AG04449 (cell line): ENCODE measurements around the gene PTGES.
"Not testable (repeated sequence)": the region's sequence is repeated elsewhere in the genome, so short reads cannot be mapped to it uniquely, and the experiment has no call there.

Source experiments
- CTCF ChIA-PET: fragments of 350-600 bp; formaldehyde crosslinking; extraction: SDS; loops from one replicate; lab custom pipeline; 2021; ENCODE audit warnings: antibody characterized with exemption; lab: Yijun Ruan, JAX
- POLR2A ChIA-PET: fragments of 400-600, 350-600 bp; formaldehyde crosslinking; extraction: SDS; loops from one replicate; lab custom pipeline; 2020; ENCODE audit warnings: antibody characterized with exemption, inconsistent platforms; lab: Yijun Ruan, JAX
- DNase-seq: peaks from one replicate; pipeline ENCODE4 v3.0.0-alpha.2; 2010; ENCODE audit warnings: low read depth, low spot score
- H3K4me3 ChIP-seq: 2 replicates; pipeline ENCODE4 v1.5.1; 2011; ENCODE audit warnings: low read depth, mild to moderate bottlenecking, control low read depth, low read length
- CTCF ChIP-seq: IDR thresholded peaks from one replicate; pipeline ENCODE4 v1.5.1; 2011; ENCODE audit warnings: mild to moderate bottlenecking, moderate library complexity, low read length, control low read depth, inconsistent platforms; ENCODE audit not compliant: insufficient read depth; ENCODE audit errors: missing control alignments

Gene PTGES

DNA sequence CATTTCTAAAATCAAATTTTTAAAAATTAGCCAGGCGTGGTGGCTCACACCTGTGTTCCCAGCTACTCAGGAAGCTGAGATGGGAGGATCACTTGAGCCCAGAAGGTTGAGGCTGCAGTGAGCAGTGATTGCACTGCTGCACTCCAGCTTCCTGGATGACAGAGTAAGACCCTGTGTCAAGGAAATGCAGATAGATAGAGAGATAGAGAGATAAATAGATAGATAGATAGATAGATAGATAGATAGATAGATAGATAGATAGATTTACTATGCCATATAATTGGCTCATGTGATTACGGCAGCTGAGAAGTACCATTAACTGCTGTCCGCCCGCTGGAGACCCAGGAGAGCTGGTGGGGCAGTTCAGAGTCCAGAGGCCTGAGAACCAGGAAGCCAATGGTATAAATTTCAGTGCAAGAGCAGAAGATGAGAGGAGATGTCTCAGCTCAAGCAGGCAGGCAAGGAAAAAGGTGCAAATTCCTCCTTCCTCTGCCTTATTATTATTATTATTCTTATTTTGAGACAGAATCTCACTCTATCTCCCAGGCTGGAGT, 13.0 kb upstream of the PTGES start:
- no peak for TF ChIP-seq CTCF
- POLR2A ChIA-PET = no interaction called here
- DNase-seq = no peak
- CTCF ChIA-PET = interaction anchor here (1.8 kb wide), 1 partner anchor 28 kb away, joined by 11 read pairs; no protein-coding TSS in a partner anchor
- no peak overlapping the region for H3K4me3 ChIP-seq

GRCh38 chr9:129762985-129763926, 10.4 kb upstream of the PTGES start:
- ChIA-PET CTCF (interaction anchor here (1.2 to 3.6 kb wide), 4 partner anchors 13 to 37 kb away, joined by 5 to 15 read pairs (median 10); no protein-coding TSS in a partner anchor), POLR2A (interaction anchor here (1.7 kb wide), 1 partner anchor 14 kb away, joined by 9 read pairs; no protein-coding TSS in a partner anchor)
- H3K4me3 ChIP-seq = no peak overlapping the region
- DNase-seq = no peak
- TF ChIP-seq CTCF = no peak

GRCh38 chr9:129762370-129762984, 9.6 kb upstream of the PTGES start:
- peak; percentile 89 for DNase-seq
- not testable (repeated sequence) for H3K4me3 ChIP-seq
- POLR2A ChIA-PET = interaction anchor here (1.0 to 1.7 kb wide), 3 partner anchors 10 to 15 kb away, joined by 9 to 12 read pairs (median 9); partner anchors contain the start of gene PTGES
- CTCF ChIA-PET = interaction anchor here (1.0 to 3.6 kb wide), 10 partner anchors 9 to 36 kb away, joined by 3 to 20 read pairs (median 7); partner anchors contain the start of gene PTGES

DNA sequence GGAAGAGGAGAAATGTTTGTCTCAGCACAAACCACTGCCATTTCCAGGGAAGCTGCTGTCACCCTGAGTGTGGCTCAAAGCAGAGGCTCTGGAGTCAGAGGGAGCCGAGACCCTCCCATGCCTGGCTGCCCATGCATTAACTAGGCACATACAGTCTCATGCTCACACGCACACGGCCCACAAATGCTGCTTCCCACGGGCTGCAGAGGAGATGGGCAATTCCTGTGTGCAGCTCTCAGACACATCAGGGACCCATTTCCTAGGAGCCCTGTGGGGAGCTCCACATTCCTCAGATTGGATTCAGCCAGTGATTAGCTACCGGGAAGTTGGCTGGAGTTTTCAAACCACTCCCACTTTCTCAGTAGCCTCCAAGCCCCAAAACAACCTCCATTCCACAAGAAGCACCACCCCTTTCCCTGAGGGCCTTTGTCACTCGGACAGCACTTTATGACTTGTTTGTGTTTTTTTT, 9.1 kb upstream of the PTGES start:
- DNase-seq = no peak
- CTCF ChIA-PET = interaction anchor here (1.0 to 3.6 kb wide), 7 partner anchors 9 to 35 kb away, joined by 3 to 20 read pairs (median 7); partner anchors contain the start of gene PTGES
- no peak overlapping the region for H3K4me3 ChIP-seq
- POLR2A ChIA-PET = interaction anchor here (0.6 to 1.3 kb wide), 3 partner anchors 9 to 26 kb away, joined by 3 to 12 read pairs (median 9); partner anchors contain the start of gene PTGES
- no peak for TF ChIP-seq CTCF

GRCh38 chr9:129761293-129761900, 8.6 kb upstream of the PTGES start:
- no peak for TF ChIP-seq CTCF
- ChIA-PET CTCF (interaction anchor here (1.0 to 3.6 kb wide), 7 partner anchors 8 to 35 kb away, joined by 3 to 20 read pairs (median 7); partner anchors contain the start of gene PTGES), POLR2A (interaction anchor here (0.6 to 1.3 kb wide), 3 partner anchors 9 to 26 kb away, joined by 3 to 12 read pairs (median 9); partner anchors contain the start of gene PTGES)
- no peak for DNase-seq
- H3K4me3 ChIP-seq = no peak overlapping the region

- POLR2A ChIA-PET = interaction anchor here (1.3 kb wide), 1 partner anchor 16 kb away, joined by 12 read pairs; no protein-coding TSS in a partner anchor
- CTCF ChIA-PET = interaction anchor here (0.7 to 3.1 kb wide), 7 partner anchors 9 to 409 kb away, joined by 3 to 24 read pairs (median 7); no protein-coding TSS in a partner anchor
- not testable (repeated sequence) for H3K4me3 ChIP-seq, DNase-seq
Measured at GRCh38 chr9:129760784-129761183, 7.9 kb upstream of the PTGES start.
